GM12878 (cell line): ENCODE measurements around the gene CCDC88C. TPM values are rescaled to one million over a fixed set of nuclear protein-coding genes. Genes with fewer than 3 reads are reported as not detected.

Source experiments
- ATAC-seq: fragments of 200-7000 bp; cut with Tn5 transposase; 3 replicates; pipeline ENCODE4 v1.9.1; 2020; ENCODE audit warnings: mild to moderate bottlenecking, moderate library complexity
- BruUV-seq: library from RNA; stranded (reverse); fragments of 400-500 nt; replicated peaks from 2 replicates; lab custom pipeline; 2021; lab: Mats Ljungman, UMichigan
- CTCF ChIA-PET: fragments of 300-600 bp; sonication (Branson Sonifier 250); formaldehyde crosslinking; extraction: SDS; loops from one replicate; lab custom pipeline; 2021; ENCODE audit warnings: inconsistent platforms; lab: Yijun Ruan, JAX
- POLR2A ChIA-PET: fragments of 350-600 bp; formaldehyde crosslinking; extraction: SDS; loops from one replicate; lab custom pipeline; 2021; ENCODE audit warnings: inconsistent platforms; lab: Charles Lee
- RAD21 ChIA-PET: fragments of 300-600 bp; sonication (Branson Sonifier 250); formaldehyde crosslinking; loops from one replicate; lab custom pipeline; 2023; ENCODE audit warnings: antibody characterized with exemption; ENCODE audit not compliant: unreplicated experiment; lab: Charles Lee
- SMC1A ChIA-PET: fragments of 300-600 bp; sonication (Branson Sonifier 250); formaldehyde crosslinking; loops from one replicate; lab custom pipeline; 2023; ENCODE audit not compliant: unreplicated experiment, uncharacterized antibody; lab: Charles Lee
- DNase-seq: peaks from one replicate; pipeline ENCODE4 v3.0.0-alpha.2; 2011; ENCODE audit warnings: low read depth, low spot score
- FAIRE-seq: peaks from 3 replicates; lab custom pipeline; 2011; peaks lifted over from hg19 to GRCh38; lab: Jason Lieb, UNC
- H2AFZ ChIP-seq: 2 replicates; pipeline ENCODE4 v1.6.0; 2011; ENCODE audit warnings: low read depth, low read length, control low read depth; ENCODE audit not compliant: control insufficient read depth
- H3K27ac ChIP-seq: 2 replicates; pipeline ENCODE4 v1.5.1; 2011; ENCODE audit warnings: control low read depth; ENCODE audit not compliant: control insufficient read depth, insufficient read depth
- H3K27me3 ChIP-seq, 2 experiments: replicated peaks in 1 of 2; 2 replicates each; pipeline versions ENCODE4 v1.6.0 to v1.6.1; 2011; ENCODE audit warnings: low read length in 1 of 2; ENCODE audit not compliant: control insufficient read depth in 2 of 2, insufficient read depth in 2 of 2
- H3K36me3 ChIP-seq, 2 experiments: 2 replicates each; pipeline ENCODE4 v1.5.1; 2011; ENCODE audit warnings: low read length in 1 of 2; ENCODE audit not compliant: control insufficient read depth in 2 of 2, insufficient read depth in 2 of 2
- H3K4me1 ChIP-seq: 2 replicates; pipeline ENCODE4 v1.6.1; 2011; ENCODE audit warnings: mild to moderate bottlenecking, low read length, moderate library complexity, mixed read lengths; ENCODE audit not compliant: control insufficient read depth, insufficient read depth
- H3K4me2 ChIP-seq: 2 replicates; pipeline ENCODE4 v1.6.0; 2011; ENCODE audit warnings: control low read depth; ENCODE audit not compliant: control insufficient read depth, insufficient read depth
- H3K4me3 ChIP-seq: fragments of 200-600 bp; sonication (generic); 2 replicates; pipeline ENCODE4 v1.5.1; 2016
- H3K79me2 ChIP-seq: 2 replicates; pipeline ENCODE4 v1.6.0; 2011; ENCODE audit warnings: low read length; ENCODE audit not compliant: control insufficient read depth, insufficient read depth
- H3K9ac ChIP-seq: 2 replicates; pipeline ENCODE4 v1.8.0; 2011; ENCODE audit warnings: low read length, control low read depth, mixed read lengths; ENCODE audit not compliant: control insufficient read depth, insufficient read depth
- H3K9me3 ChIP-seq: replicated peaks from 3 replicates; pipeline ENCODE4 v1.5.1; 2011; ENCODE audit warnings: mild to moderate bottlenecking, low read length; ENCODE audit not compliant: control insufficient read depth, insufficient read depth
- H4K20me1 ChIP-seq: 2 replicates; pipeline ENCODE4 v1.6.0; 2011; ENCODE audit not compliant: control insufficient read depth, insufficient read depth
- ATF7 ChIP-seq: fragments of 450-650 bp; IDR thresholded peaks from 2 replicates; pipeline ENCODE4 v1.6.1; 2016; ENCODE audit warnings: low read depth, mild to moderate bottlenecking
- IKZF2 ChIP-seq, 2 experiments: fragments of 450-650 bp; IDR thresholded peaks; 2 replicates each; pipeline ENCODE4 v1.6.1; 2017; ENCODE audit warnings: mild to moderate bottlenecking in 2 of 2, moderate library complexity in 2 of 2
- NFYA ChIP-seq: IDR thresholded peaks from 2 replicates; pipeline ENCODE4 v1.6.1; 2011; ENCODE audit warnings: low read depth, mild to moderate bottlenecking, low read length, improper control_type of control experiment, borderline replicate concordance
- NR2C2 ChIP-seq: IDR thresholded peaks from 2 replicates; pipeline ENCODE4 v1.6.1; 2011; ENCODE audit warnings: borderline replicate concordance, low read depth; ENCODE audit not compliant: control insufficient read depth, insufficient read length
- PRDM15 ChIP-seq: fragments of 450-650 bp; formaldehyde crosslinking; IDR thresholded peaks from 2 replicates; pipeline ENCODE4 v1.4.0; 2020; ENCODE audit warnings: mild to moderate bottlenecking, moderate library complexity
- RAD51 ChIP-seq: fragments of 450-650 bp; IDR thresholded peaks from 2 replicates; pipeline ENCODE4 v1.6.1; 2016; ENCODE audit warnings: moderate library complexity, mild to moderate bottlenecking, inconsistent platforms
- REST ChIP-seq: IDR thresholded peaks from 2 replicates; pipeline ENCODE4 v1.6.1; 2012; ENCODE audit warnings: mild to moderate bottlenecking, low read depth, low read length
- SIX5 ChIP-seq: IDR thresholded peaks from 2 replicates; pipeline ENCODE4 v1.6.1; 2011; ENCODE audit warnings: mild to moderate bottlenecking, low read depth, low read length, moderate library complexity; ENCODE audit not compliant: severe bottlenecking
- USF2 ChIP-seq: IDR thresholded peaks from 2 replicates; pipeline ENCODE4 v1.6.1; 2011; ENCODE audit warnings: low read depth, low read length, improper control_type of control experiment, borderline replicate concordance
- YY1 ChIP-seq: IDR thresholded peaks from 2 replicates; pipeline ENCODE4 v1.6.1; 2011; ENCODE audit warnings: low read depth, mild to moderate bottlenecking, low read length
- ZNF207 ChIP-seq: fragments of 450-650 bp; IDR thresholded peaks from 2 replicates; pipeline ENCODE4 v1.6.1; 2014; ENCODE audit warnings: antibody characterized with exemption, mild to moderate bottlenecking, borderline replicate concordance
- WGBS: methylation state at CpG from one replicate; pipeline ENCODE4 v1.1.6; 2016; ENCODE audit warnings: low lambda C conversion rate; ENCODE audit not compliant: insufficient replicate concordance, insufficient coverage; ENCODE audit errors: missing lambda C conversion rate; 5-methylcytosine and 5-hydroxymethylcytosine counted together
- in situ Hi-C: fragments of 300-500 bp; cut with MboI; formaldehyde crosslinking; loops from 9 replicates; pipeline ENCODE4 v1.14.3; 2018; ENCODE audit warnings: mixed read lengths
- intact Hi-C: fragments of 100-400 bp; cut with micrococcal nuclease; formaldehyde crosslinking; loops from one replicate; pipeline ENCODE4 v1.14.2; 2022; ENCODE audit not compliant: unreplicated experiment
- polyA plus RNA-seq, 11 experiments: library from polyadenylated mRNA; depleted of rRNA in 4 of 11; unstranded in 6 of 11; stranded (reverse) in 5 of 11; fragments of >200 nt; fragmentation: Nextera tagmentation in 4 of 11; fragmentation: Illumina TruSeq in 1 of 11; extraction: Ambion mirVana in 4 of 11; extraction: Trizol in 1 of 11; gene quantifications; 1 replicate in 1 of 11; 2 replicates in 10 of 11; pipeline versions ENCODE4 v1.2.1 to v1.2.3, GENCODE V29; 2011 to 2016; ENCODE audit warnings: inconsistent platforms in 2 of 11, missing spikeins in 2 of 11, low read depth in 1 of 11
- total RNA-seq, 4 experiments: library from RNA; depleted of rRNA in 3 of 4; stranded (reverse); fragments of >200 nt in 3 of 4; fragmentation: Illumina TruSeq in 1 of 4; extraction: Trizol in 1 of 4; gene quantifications; 2 replicates each; pipeline versions ENCODE4 v1.2.1 to v1.2.3, GENCODE V29; 2013 to 2021
- TF ChIP-seq, protein P1 (sequence below): IDR thresholded peaks from 2 replicates; pipeline ENCODE4 v1.6.1; 2012; ENCODE audit warnings: low read depth, low read length, improper control_type of control experiment

CCDC88C gene
- total and polyA plus RNA-seq, 10 of the 15 experiments (the other 5 are each of a cell fraction or from before 2014, with no cell fraction given): 4.0 to 79.6 (median 36.6) TPM

GRCh38 chr14:91372671-91373495 is 44.7 kb downstream of the CCDC88C start:
- 3% methylated on average over 17 of the region's 17 CpGs for WGBS
- ChIA-PET CTCF (interaction anchor here (0.7 to 6.0 kb wide), 7 partner anchors 17 to 86 kb away, joined by 3 to 48 read pairs (median 35); no protein-coding TSS in a partner anchor), RAD21 (interaction anchor here (0.8 to 9.2 kb wide), 10 partner anchors 9 to 49 kb away, joined by 3 to 104 read pairs (median 14); partner anchors contain the start of gene CCDC88C), POLR2A (interaction anchor here (0.7 to 7.6 kb wide), 12 partner anchors 9 to 60 kb away, joined by 3 to 42 read pairs (median 4); partner anchors contain the start of gene CCDC88C), SMC1A (interaction anchor here (0.6 to 22.7 kb wide), 8 partner anchors 8 to 150 kb away, joined by 3 to 349 read pairs (median 14); partner anchors contain the start of gene CCDC88C)
- peak overlapping the region; percentile 90 for H3K4me2 ChIP-seq
- DNase-seq: no peak
- FAIRE-seq: peak; percentile 76
- in situ Hi-C loops (loop anchor here (25.0 kb wide), 1 partner anchor 1389 kb away; no protein-coding TSS in a partner anchor), intact Hi-C loops (loop anchor here (1.0 to 2.0 kb wide), 2 partner anchors 44 to 50 kb away; partner anchors contain the start of gene CCDC88C)
- TSS peak; percentile 86 for BruUV-seq
- peak overlapping the region; percentile 38 for H3K4me3 ChIP-seq
- peaks cover 0 to 32% of the 10 kb centered on the region in 2 experiments; a peak in 3 of 4 replicates for H3K36me3 ChIP-seq
- H3K9ac ChIP-seq: peak overlapping the region; percentile 71
- H3K4me1 ChIP-seq: peaks cover 96% of the 10 kb centered on the region
- ATAC-seq: peak; percentile 41
- no peak overlapping the region for H2AFZ ChIP-seq
- no peaks in the 10 kb centered on the region for H3K9me3 ChIP-seq
- H4K20me1 ChIP-seq: no peaks in the 10 kb centered on the region
- H3K27ac ChIP-seq: peak overlapping the region; percentile 99
- H3K79me2 ChIP-seq: peaks cover 96% of the 10 kb centered on the region
- no peaks in the 10 kb centered on the region for H3K27me3 ChIP-seq
- no peak for TF ChIP-seq ZNF207
- no peak for TF ChIP-seq REST
- no peak for TF ChIP-seq RAD51
- TF ChIP-seq, protein P1, sequence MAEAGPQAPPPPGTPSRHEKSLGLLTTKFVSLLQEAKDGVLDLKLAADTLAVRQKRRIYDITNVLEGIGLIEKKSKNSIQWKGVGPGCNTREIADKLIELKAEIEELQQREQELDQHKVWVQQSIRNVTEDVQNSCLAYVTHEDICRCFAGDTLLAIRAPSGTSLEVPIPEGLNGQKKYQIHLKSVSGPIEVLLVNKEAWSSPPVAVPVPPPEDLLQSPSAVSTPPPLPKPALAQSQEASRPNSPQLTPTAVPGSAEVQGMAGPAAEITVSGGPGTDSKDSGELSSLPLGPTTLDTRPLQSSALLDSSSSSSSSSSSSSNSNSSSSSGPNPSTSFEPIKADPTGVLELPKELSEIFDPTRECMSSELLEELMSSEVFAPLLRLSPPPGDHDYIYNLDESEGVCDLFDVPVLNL: no peak
- no peak for TF ChIP-seq IKZF2 (IDR thresholded peaks at IDR 0.05)
- TF ChIP-seq USF2: no peak
- TF ChIP-seq PRDM15 (CRISPR knock-in tag): no peak
- TF ChIP-seq SIX5: no peak
- TF ChIP-seq ATF7: no peak
- no peak for TF ChIP-seq NR2C2
- no peak for TF ChIP-seq NFYA
- TF ChIP-seq YY1: no peak
